Measurements from ENCODE around the gene GALNT7.

GALNT7 gene

GRCh38 chr4:173314715-173315114 lies 146.1 kb downstream of the GALNT7 start:
- no peak for DNase-seq

DNA sequence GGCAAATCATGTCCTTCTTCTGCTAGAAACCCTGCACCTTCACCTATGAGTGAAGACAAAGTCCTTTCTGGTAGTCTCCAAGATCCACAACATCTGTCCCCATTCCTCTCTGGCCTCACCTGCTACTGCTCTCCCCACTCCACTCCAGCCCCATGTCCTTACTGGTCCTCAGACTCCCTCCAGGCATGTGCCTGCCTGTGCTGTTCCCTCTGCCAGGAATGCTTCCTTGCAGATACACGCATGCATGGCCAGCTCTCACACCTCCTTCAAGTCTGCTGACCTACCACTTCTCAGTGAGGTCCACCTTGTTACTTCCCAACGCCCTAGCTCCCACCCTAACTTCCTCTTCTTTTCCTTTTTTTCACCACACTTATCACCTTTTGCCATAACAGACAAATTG lies 147.4 kb downstream of the GALNT7 start:
- no peak for DNase-seq

DNA sequence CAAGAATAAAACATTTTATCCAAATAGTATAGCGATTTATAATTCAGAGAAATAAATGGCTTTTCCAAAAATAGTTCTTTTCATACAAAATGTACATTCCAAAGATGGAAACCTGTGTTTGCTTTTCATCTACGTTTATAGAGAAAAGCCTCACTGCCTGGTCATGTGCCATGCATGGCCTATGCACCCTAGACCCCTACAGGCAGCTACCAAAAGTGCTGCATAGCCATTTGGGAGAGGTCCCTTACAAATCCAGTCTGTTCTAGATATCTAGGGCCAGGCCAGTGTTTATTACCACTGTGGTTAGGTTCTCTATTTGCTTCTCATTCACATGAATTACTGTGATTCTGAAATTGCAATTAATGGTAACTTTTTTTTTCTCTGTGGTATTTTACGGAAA lies 148.4 kb downstream of the GALNT7 start:
- DNase-seq = peak; percentile 80

- DNase-seq = no peak
Measured at GRCh38 chr4:173318240-173318639, 149.6 kb downstream of the GALNT7 start.

- peak; percentile 76 for DNase-seq
Measured at GRCh38 chr4:173318648-173319211, 150.1 kb downstream of the GALNT7 start.

DNA sequence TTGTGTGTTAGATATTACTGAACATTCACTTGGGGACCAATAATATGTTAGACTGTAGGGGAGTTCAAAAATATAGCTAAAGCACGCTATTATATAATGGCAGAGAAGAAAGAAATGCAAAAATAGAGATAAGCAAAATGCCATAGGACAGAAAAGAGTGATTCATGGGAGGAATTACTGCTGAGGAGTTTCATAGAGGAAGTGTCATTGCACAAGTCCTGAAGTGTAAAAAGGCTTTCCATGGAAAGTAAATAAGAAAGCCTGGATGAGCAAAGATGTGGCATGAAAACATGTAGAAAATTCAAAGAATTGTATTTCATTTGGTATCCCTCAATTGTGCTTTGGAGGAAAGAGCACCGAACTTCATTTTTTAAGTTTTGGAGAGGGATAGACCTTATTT lies 151.1 kb downstream of the GALNT7 start:
- DNase-seq = no peak

DNA sequence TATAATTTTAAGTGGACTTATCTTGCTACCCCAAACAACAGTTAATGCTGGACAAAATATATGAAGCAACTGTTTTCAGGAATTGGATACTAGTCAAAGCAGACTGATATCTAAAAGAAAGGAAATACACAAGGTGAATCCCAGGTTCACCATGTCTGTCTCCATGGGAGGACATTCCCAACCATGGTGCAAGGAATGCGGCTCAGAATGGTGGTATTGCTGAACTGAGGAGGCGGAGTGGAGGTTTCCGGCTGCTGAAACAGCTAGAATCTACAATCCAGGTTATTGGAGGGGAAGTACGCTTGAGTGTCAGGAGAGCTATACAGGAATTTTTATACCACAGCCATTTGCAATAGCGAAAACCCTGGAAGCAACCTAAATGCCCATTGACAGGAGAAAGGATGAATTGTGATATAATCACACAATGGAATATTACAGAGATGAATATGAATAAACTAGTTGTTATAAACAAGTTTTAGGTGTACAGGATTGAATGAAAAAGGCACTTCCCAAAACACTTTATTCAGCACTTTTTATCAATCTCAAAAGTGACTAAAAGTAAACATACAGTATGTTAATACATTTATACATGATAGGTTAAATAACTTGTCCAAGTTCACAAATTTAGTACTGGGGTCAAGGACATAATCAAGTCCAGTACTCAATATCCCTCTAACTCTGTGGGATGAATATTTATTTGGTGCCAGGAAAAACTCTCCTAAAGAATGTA lies 156.6 kb downstream of the GALNT7 start:
- no peak for DNase-seq

DNA sequence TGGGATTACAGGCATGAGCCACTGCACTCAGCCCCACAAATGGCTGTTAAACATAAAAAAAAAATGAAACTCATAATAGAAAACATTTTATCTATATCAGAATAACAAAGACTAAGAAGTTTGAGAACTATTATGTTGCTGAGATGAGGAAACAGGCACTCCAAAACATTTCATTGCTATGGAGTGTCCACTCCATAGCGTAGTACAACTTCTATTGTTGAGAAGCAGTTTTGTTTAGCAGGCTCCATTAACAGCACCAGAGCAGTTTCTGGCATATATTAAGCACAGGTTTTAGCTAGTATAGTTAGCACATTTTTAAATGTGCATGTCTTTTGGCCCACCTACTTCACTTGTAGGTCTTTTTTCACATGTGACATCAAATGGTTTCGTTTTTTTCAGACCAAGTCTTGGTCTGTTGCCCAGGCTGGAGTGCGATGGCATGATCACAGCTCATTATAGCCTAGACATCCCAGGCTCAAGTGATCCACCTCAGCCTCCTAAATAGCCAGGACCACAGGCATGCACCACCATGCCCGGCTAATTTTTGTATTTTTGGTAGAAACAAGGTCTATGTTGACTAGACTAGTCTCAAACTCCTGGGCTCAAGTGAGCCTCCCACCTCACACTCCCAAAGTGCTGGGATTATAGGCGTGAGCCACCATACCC lies 159.8 kb downstream of the GALNT7 start:
- no peak for DNase-seq

DNA sequence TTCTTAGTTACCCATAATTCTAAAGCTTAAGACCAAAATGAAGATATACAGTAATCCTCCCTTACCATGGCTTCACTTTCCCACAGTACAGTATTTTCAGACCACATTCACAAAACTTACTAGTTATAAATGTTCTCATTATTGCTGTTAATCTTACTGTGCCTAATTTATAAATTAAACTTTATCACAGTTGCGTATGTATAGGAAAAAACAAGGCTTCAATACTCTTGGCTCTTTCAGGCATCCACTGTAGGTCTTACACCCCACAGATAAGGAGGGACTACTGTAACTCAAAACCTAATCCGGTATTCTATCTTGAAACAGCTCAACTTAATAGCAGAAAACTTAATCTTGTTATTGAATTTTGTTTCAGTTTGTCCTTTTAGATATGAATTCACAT lies 162.0 kb downstream of the GALNT7 start:
- DNase-seq = no peak

- DNase-seq = peak; percentile 53
Measured at GRCh38 chr4:173332021-173332487, 163.4 kb downstream of the GALNT7 start.

GRCh38 chr4:173332963-173333657 lies 164.5 kb downstream of the GALNT7 start:
- DNase-seq = peak; percentile 47

DNA sequence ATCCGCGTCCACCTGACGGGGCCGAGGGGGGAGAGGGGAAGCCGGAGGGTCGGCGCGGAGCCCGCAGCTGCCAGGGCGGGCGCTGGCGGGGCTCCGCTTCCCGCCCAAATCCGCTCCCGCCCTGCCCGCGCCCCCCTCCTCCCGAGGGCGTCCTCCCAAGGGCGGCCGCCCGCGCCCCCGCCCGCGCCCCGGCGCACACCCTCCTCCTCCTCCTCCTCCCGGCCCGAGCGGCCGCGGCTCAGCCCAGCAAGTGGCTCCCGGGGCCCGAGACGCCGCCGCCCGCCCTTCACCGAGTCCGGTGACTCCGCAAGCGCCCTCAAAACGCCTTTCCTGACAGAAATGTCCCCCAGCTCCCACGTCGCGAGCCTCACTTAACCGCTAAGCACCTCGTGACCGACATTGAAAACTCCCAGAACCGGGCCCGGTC lies 165.1 kb downstream of the GALNT7 start:
- peak; percentile 81 for DNase-seq

- DNase-seq = peak; percentile 100
Measured at GRCh38 chr4:173334085-173334890, 165.7 kb downstream of the GALNT7 start, which contains the start of gene HMGB2. Gene HMGB2 (minus strand): TSS chr4:173334358. CDS start chr4:173333649, 709 bp downstream.

GRCh38 chr4:173334891-173335752 lies 166.5 kb downstream of the GALNT7 start:
- peak; percentile 96 for DNase-seq

DNA sequence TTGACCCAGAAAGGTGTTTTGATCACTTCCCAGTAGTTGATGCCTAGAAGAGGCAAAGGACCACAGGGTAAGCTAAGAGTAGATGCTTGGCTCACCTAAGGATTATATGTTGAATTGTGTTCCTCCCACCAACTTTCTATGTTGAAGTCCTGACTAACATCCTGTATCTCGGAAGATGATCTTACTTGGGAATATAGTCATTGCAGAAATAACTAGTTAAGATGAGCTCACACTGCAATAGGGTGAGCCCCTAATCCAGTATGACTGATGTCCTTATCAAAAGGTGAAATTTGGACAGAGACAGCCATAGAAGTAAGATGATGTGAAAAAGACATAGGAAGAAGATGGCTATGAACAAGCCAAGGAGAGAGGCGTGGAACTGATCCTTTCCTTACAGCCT lies 168.9 kb downstream of the GALNT7 start:
- DNase-seq = no peak

GRCh38 chr4:173343832-173344397 lies 175.3 kb downstream of the GALNT7 start:
- DNase-seq = no peak

DNA sequence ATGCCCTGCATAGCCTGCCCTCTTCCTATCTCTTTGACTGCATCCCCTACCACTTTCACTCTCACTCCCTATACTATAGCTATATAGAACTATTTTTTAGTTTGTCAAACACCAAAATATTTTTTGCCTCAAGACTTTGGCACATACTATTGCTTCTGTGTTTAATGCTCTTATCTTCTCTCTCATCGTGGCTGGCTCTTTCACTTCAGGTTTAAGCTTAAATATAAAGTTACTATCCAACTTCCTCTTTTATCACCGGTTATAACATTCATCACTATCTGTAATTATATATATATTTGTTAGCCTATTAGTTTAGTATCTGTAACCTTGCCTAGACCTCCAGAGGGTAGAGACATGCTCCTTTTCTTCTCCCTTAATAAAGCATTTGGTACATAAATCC lies 177.0 kb downstream of the GALNT7 start:
- peak; percentile 53 for DNase-seq

DNA sequence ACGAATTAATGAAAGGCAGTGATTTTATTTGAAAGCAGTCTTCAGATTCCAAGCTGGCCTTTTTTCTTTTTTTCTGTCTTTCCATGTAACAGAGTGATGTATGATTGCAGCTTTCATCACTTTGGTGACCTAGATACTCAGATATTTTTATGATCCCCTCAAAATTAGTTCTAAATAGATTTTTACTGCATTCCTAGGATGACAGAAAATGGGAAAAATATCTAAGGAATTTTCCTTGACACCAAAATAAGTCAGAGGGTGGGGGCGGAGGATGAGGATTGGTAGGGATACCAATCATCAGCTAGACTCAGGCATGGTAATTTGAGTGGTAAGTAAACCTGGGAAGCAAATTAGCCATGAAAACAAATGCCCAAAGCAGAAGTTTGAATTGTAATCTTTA lies 177.5 kb downstream of the GALNT7 start:
- DNase-seq = no peak

- DNase-seq = no peak
Measured at GRCh38 chr4:173347467-173347866, 178.9 kb downstream of the GALNT7 start.

DNA sequence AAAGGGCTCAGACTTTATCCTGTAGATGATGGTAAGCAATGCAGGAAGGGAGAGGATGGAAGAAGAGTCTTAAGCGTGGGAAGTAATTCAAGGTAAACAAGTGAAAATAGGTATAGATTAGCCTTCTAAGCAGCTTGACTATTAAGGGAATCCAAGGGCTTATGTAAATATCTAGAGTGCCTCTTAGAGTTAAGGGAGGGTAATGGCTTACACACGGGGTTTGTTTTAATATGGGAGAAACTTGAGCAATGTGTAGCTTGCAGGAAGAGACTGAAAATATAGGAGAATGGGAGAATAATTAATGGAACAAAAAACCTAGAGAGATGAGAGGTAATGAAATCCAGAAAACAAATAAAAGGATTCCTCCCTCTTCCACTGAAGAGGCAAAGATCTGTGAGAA lies 189.3 kb downstream of the GALNT7 start:
- DNase-seq = no peak

DNA sequence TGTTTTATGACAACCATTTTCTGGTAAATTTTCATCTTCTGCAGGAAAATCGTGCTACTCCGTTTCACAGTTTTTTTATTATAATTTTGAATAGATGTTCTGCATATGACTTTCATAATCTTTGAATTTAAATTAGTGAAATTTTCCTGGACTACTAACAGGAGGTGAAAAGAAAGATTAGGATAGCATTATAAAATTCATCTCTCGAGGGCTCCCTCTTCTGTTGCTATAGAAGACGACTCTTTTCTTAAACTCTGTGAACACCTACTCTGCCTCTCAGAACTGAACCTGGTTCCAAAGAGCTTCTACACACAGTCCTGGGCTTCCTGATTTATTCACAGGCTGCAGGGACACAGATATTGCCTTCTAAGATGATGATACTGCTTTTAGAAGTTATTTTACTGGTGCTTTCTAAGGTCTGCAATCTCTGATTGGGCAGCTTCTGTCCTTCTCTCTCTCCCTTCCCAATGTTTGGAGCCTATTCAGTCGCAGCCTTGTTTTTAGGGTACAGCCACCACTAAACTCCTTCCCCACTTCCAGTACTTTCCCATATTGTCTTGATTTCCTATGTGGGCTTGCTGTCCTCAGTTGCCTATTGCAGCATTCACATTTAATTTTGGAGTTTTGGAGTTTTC lies 192.1 kb downstream of the GALNT7 start:
- peak; percentile 55 for DNase-seq

Measured in hematopoietic multipotent progenitor cell treated with erythropoietin and hydrocortisone succinate and interleukin-3 and kit ligand, for 4 days (in vitro differentiated cells).